WTC11 (cell line): Measurements from ENCODE around the gene VCPKMT.

ENCODE experiments used
- ATF2 ChIP-seq: sonication (generic); formaldehyde crosslinking; IDR thresholded peaks from 2 replicates; pipeline ENCODE4 v1.8.1; 2022; ENCODE audit warnings: low read depth, missing genetic modification reagents, borderline replicate concordance
- CTCF ChIP-seq: fragments of 200-600 bp; IDR thresholded peaks from 2 replicates; pipeline ENCODE4 v1.8.0; 2022; ENCODE audit warnings: antibody characterized with exemption
- ELF4 ChIP-seq: sonication (generic); formaldehyde crosslinking; IDR thresholded peaks from 2 replicates; pipeline ENCODE4 v1.8.1; 2022; ENCODE audit warnings: low read depth, mild to moderate bottlenecking, moderate library complexity, missing genetic modification reagents
- FOXP1 ChIP-seq: sonication (generic); formaldehyde crosslinking; IDR thresholded peaks from 2 replicates; pipeline ENCODE4 v1.8.0; 2022; ENCODE audit warnings: missing genetic modification reagents, mild to moderate bottlenecking, moderate library complexity, borderline replicate concordance
- JUN ChIP-seq: sonication (generic); formaldehyde crosslinking; IDR thresholded peaks from 2 replicates; pipeline ENCODE4 v1.8.0; 2023; ENCODE audit warnings: mild to moderate bottlenecking, missing genetic modification reagents
- MYBL2 ChIP-seq: sonication (generic); formaldehyde crosslinking; IDR thresholded peaks from 2 replicates; pipeline ENCODE4 v1.8.1; 2023; ENCODE audit warnings: mild to moderate bottlenecking, moderate library complexity, missing genetic modification reagents
- NR1H2 ChIP-seq: sonication (generic); formaldehyde crosslinking; IDR thresholded peaks from 2 replicates; pipeline ENCODE4 v1.9.0; 2021; ENCODE audit warnings: mild to moderate bottlenecking, moderate library complexity, missing genetic modification reagents
- PREB ChIP-seq: sonication (generic); formaldehyde crosslinking; IDR thresholded peaks from 2 replicates; pipeline ENCODE4 v1.8.1; 2022; ENCODE audit warnings: mild to moderate bottlenecking, missing genetic modification reagents, moderate library complexity, borderline replicate concordance
- SOX15 ChIP-seq: fragments of 250-450 bp; sonication (Bioruptor Pico); IDR thresholded peaks from 2 replicates; pipeline ENCODE4 v1.9.0; 2021; ENCODE audit warnings: mild to moderate bottlenecking
- TCF7 ChIP-seq: sonication (generic); formaldehyde crosslinking; IDR thresholded peaks from 2 replicates; pipeline ENCODE4 v1.8.0; 2022; ENCODE audit warnings: mild to moderate bottlenecking, low read depth, missing genetic modification reagents, moderate library complexity
- USF1 ChIP-seq: sonication (generic); formaldehyde crosslinking; IDR thresholded peaks from 2 replicates; pipeline ENCODE4 v1.8.0; 2022; ENCODE audit warnings: mild to moderate bottlenecking, missing genetic modification reagents
- USF2 ChIP-seq: sonication (generic); formaldehyde crosslinking; IDR thresholded peaks from 2 replicates; pipeline ENCODE4 v1.8.1; 2023; ENCODE audit warnings: mild to moderate bottlenecking, missing genetic modification reagents, moderate library complexity
- ZNF396 ChIP-seq: fragments of 250-450 bp; sonication (Bioruptor Pico); IDR thresholded peaks from 2 replicates; pipeline ENCODE4 v1.8.0; 2021; ENCODE audit warnings: mild to moderate bottlenecking, moderate library complexity, borderline replicate concordance

- TF ChIP-seq CTCF = no peak
- TF ChIP-seq ZNF396 (CRISPR knock-in tag) = no peak
- no peak for TF ChIP-seq PREB (CRISPR knock-in tag)
- no peak for TF ChIP-seq NR1H2
- TF ChIP-seq USF2 = no peak
- TF ChIP-seq MYBL2 = no peak
- no peak for TF ChIP-seq JUN (CRISPR knock-in tag)
- TF ChIP-seq ATF2 (CRISPR knock-in tag) = no peak
- TF ChIP-seq SOX15 (CRISPR knock-in tag) = no peak
- TF ChIP-seq FOXP1 = no peak
- no peak for TF ChIP-seq TCF7 (CRISPR knock-in tag)
- no peak for TF ChIP-seq USF1
- no peak for TF ChIP-seq ELF4 (CRISPR knock-in tag)
Observed at GRCh38 chr14:50082308-50082742, 34.0 kb downstream of the VCPKMT start.
